ENCODE measurements around the gene SSBP1. TPM values are rescaled to one million over a fixed set of nuclear protein-coding genes. Genes with fewer than 3 reads are reported as not detected.
A peak's percentile ranks its signal among the peaks of the same experiment; 100 is the strongest.

The SSBP1 gene
- total and polyA plus RNA-seq, 2 of the 8 experiments (the other 6 are each of a cell fraction or from before 2014, with no cell fraction given): 136 to 254 TPM

DNA sequence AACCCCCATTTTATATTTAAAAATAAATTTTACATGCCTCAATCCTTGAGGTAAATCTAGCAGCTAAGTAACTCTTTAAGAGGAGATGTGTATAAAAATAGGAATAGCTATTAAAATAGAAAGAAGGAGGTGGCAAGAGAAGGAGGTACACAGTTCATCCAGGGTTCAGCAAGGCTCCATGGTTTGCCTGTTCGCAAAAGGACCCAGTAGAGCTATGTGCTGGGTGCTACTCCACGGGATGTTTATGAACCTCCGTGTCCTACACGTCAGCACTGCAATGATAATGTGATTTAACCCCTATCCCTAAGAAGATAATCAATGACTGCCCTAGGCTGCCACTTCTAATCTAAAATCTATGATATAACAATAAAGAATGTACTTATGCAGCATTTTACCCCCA is 35.3 kb upstream of the SSBP1 start:
- no peak for FAIRE-seq
- no peak overlapping the region for H2AFZ ChIP-seq (ENCODE audit: low read length)
- TF ChIP-seq YY1 (IDR thresholded peaks at IDR 0.05; ENCODE audit: low read depth, low read length) (no peak), RFX5 (IDR thresholded peaks at IDR 0.05; ENCODE audit: borderline replicate concordance, low read depth, low read length) (no peak), ZNF274 (IDR thresholded peaks at IDR 0.05; ENCODE audit: borderline replicate concordance, extremely low read depth, low read length) (no peak), KDM4A (IDR thresholded peaks at IDR 0.05; ENCODE audit: low read depth, low read length, severe bottlenecking) (no peak), SIRT6 (IDR thresholded peaks at IDR 0.05; ENCODE audit: low read length) (no peak), MAFK (IDR thresholded peaks at IDR 0.05; ENCODE audit: low read depth, low read length) (no peak), SIN3A (conservative IDR thresholded peaks at IDR 0.05 in 1 of 2, IDR thresholded peaks at IDR 0.05 in 1 of 2; ENCODE audit: low read depth in 1 of 2, low read length in 2 of 2) (no peak), TCF12 (IDR thresholded peaks at IDR 0.05; ENCODE audit: low read depth, low read length) (no peak), BCL11A (IDR thresholded peaks at IDR 0.05; ENCODE audit: low read depth in 2 of 2, low read length in 2 of 2) (no peak), CHD1 (IDR thresholded peaks at IDR 0.05; ENCODE audit: low read depth, low read length) (no peak), EZH2 (IDR thresholded peaks at IDR 0.05; ENCODE audit: low read depth, low read length, severe bottlenecking) (no peak)
- TF ChIP-seq, protein P1, sequence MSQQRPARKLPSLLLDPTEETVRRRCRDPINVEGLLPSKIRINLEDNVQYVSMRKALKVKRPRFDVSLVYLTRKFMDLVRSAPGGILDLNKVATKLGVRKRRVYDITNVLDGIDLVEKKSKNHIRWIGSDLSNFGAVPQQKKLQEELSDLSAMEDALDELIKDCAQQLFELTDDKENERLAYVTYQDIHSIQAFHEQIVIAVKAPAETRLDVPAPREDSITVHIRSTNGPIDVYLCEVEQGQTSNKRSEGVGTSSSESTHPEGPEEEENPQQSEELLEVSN (IDR thresholded peaks at IDR 0.05): no peak

More for the DNA sequence above, 35.3 kb upstream of the SSBP1 start:
- Histone ChIP-seq H3K23me2 (ENCODE audit: low read depth, low read length) (peaks cover 3% of the 10 kb centered on the region; the same call in 1 of the 2 replicates), H2BK12ac (ENCODE audit: low read depth, low read length) (no peak overlapping the region), H2BK120ac (replicated peaks; ENCODE audit: low read depth, low read length) (no peak overlapping the region), H3K4me3 (ENCODE audit: extremely low read depth in 1 of 4, insufficient read depth in 2 of 4, low read depth in 3 of 4, low read length in 4 of 4) (peak overlapping the region in 1 of 4 experiments; percentile 82; a peak in 2 of 8 replicates), H2BK15ac (ENCODE audit: low read length) (no peak overlapping the region), H3K4me1 (replicated peaks in 1 of 4; ENCODE audit: control insufficient read depth in 3 of 4, insufficient read depth in 4 of 4, low read length in 3 of 4) (peaks cover 0 to 7% (median 6%) of the 10 kb centered on the region in 4 experiments; a peak in 6 of 7 replicates), H2BK5ac (ENCODE audit: low read depth, low read length) (no peak overlapping the region), H3K56ac (replicated peaks; ENCODE audit: insufficient read length, low read depth, low read length) (no peak overlapping the region), H4K91ac (replicated peaks; ENCODE audit: insufficient read length, low read length) (no peak overlapping the region), H3K79me2 (ENCODE audit: control insufficient read depth in 1 of 2, insufficient read depth in 2 of 2, low read length in 2 of 2) (peaks cover 0 to 29% of the 10 kb centered on the region in 2 experiments; a peak in 2 of 4 replicates), H4K5ac (ENCODE audit: insufficient read length, low read depth, low read length) (no peak overlapping the region), H3K27ac (ENCODE audit: low read depth, low read length) (no peak overlapping the region), H3K18ac (ENCODE audit: extremely low read depth, low read length) (no peak overlapping the region), H4K20me1 (replicated peaks in 1 of 2; ENCODE audit: control insufficient read depth in 1 of 2, insufficient read depth in 2 of 2, low read length in 2 of 2) (peaks cover 0 to 2% of the 10 kb centered on the region in 2 experiments), H3K9me3 (ENCODE audit: insufficient read depth in 2 of 2, low read depth in 1 of 2, low read length in 1 of 2) (no peaks in the 10 kb centered on the region), H2BK20ac (ENCODE audit: low read length) (no peak overlapping the region), H3K23ac (ENCODE audit: insufficient read length) (no peak overlapping the region), H2AK5ac (ENCODE audit: low read depth, low read length) (no peak overlapping the region), H4K8ac (ENCODE audit: extremely low read depth, insufficient read depth, low read length) (no peak overlapping the region), H3K14ac (ENCODE audit: insufficient read length) (no peak overlapping the region), H3K79me1 (ENCODE audit: low read depth, low read length) (no peaks in the 10 kb centered on the region), H3K9ac (replicated peaks in 1 of 4; ENCODE audit: extremely low read depth in 1 of 4, low read depth in 3 of 4, low read length in 3 of 4) (no peak overlapping the region), H3K4ac (replicated peaks; ENCODE audit: insufficient read length, low read depth, low read length) (no peak overlapping the region), H3K36me3 (ENCODE audit: control insufficient read depth in 2 of 4, insufficient read depth in 4 of 4, low read length in 3 of 4) (no peaks in the 10 kb centered on the region), H3K4me2 (ENCODE audit: insufficient read depth in 1 of 2, low read depth in 2 of 2, low read length in 2 of 2) (peak overlapping the region in 1 of 2 experiments; percentile 53; a peak in 1 of 4 replicates), H3K27me3 (replicated peaks in 1 of 4; ENCODE audit: control insufficient read depth in 3 of 4, extremely low read depth in 1 of 4, insufficient read depth in 3 of 4, low read length in 3 of 4) (peaks cover 0 to 8% (median 5%) of the 10 kb centered on the region in 4 experiments; a peak in 3 of 7 replicates)
- CTCF ChIA-PET (ENCODE audit: partially characterized antibody): interaction anchor here (0.6 to 1.4 kb wide), 5 partner anchors 15 to 40 kb away, joined by 3 to 7 read pairs (median 3); no protein-coding TSS in a partner anchor
- DNase-seq (ENCODE audit: low read depth in 1 of 2, low spot score in 2 of 2): no peak
- 84% methylated on average over 4 of the region's 4 CpGs; no CpG with 5 or more reads in 1 of the 2 experiments for WGBS, 2 experiments (ENCODE audit: extremely low coverage in 1 of 2, insufficient coverage in 1 of 2, insufficient read length in 1 of 2, insufficient replicate concordance in 2 of 2, low coverage in 1 of 2, low lambda C conversion rate in 2 of 2, missing lambda C conversion rate in 1 of 2)
- POLR2A ChIA-PET (ENCODE audit: partially characterized antibody): interaction anchor here (1.1 to 3.6 kb wide), 4 partner anchors 9 to 36 kb away, joined by 3 to 16 read pairs (median 4); no protein-coding TSS in a partner anchor
